ENCODE data around the gene FILIP1. TPM values are rescaled to one million over a fixed set of nuclear protein-coding genes. Genes with fewer than 3 reads are reported as not detected.

FILIP1 gene
- polyA plus RNA-seq, 3 donors, result not detected

DNA sequence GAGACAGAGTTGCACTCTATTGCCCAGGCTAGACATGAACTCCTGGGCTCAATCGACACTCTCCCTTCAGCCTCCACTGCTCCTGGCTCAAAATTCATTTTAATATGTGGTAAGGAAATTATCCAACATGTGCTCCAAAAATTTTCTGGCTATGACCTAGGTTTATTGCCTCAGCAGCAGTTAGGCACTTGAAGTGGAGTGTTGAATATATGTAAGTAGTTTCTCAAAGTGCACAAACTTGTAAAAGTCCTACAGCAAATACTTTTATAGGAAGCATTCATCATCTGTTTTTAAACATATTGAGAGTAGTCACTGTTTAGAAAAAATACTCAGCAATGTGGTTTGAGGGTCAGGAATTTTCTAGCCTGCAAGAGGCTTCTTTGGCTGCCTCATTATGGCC, 13.2 kb downstream of the FILIP1 start:
- Mint-ChIP-seq H3K4me3 (no peak overlapping the region), H3K27ac (no peak overlapping the region), H3K27me3 (ENCODE audit: low read depth in 3 of 3) (peaks cover 0 to 5% (median 1%) of the 10 kb centered on the region in 3 donors), H3K4me1 (no peaks in the 10 kb centered on the region), H3K36me3 (no peaks in the 10 kb centered on the region), H3K9me3 (peaks cover 0 to 3% (median 0%) of the 10 kb centered on the region in 7 donors)
- no peaks in the 10 kb centered on the region for H3K4me1 ChIP-seq (ENCODE audit: control insufficient read depth in 1 of 2, insufficient read depth in 2 of 2, low read length in 2 of 2)
- no peak overlapping the region for H3K9ac ChIP-seq (ENCODE audit: insufficient read depth, low read length, poor library complexity, severe bottlenecking)
- no peak overlapping the region for H3K4me2 ChIP-seq (replicated peaks; ENCODE audit: extremely low read depth, low read length, poor library complexity, severe bottlenecking)
- intact Hi-C loops (cut with micrococcal nuclease), result no loop called here
- no peaks in the 10 kb centered on the region for H3K36me3 ChIP-seq (replicated peaks in 1 of 2; ENCODE audit: control insufficient read depth in 1 of 2, insufficient read depth in 2 of 2, low read length in 2 of 2)
- H3K27ac ChIP-seq (ENCODE audit: low read depth in 1 of 2, low read length in 2 of 2), result no peak overlapping the region
- no peak overlapping the region for H2AFZ ChIP-seq (ENCODE audit: insufficient read depth, low read depth, low read length, poor library complexity, severe bottlenecking)
- no peaks in the 10 kb centered on the region for H3K79me2 ChIP-seq (ENCODE audit: insufficient read depth, low read length)
- no peak overlapping the region for H3K4me3 ChIP-seq (replicated peaks in 1 of 3; ENCODE audit: low read depth in 2 of 3, low read length in 3 of 3)
- H3K27me3 ChIP-seq (ENCODE audit: control insufficient read depth in 2 of 2, insufficient read depth in 2 of 2, low read length in 2 of 2), result no peaks in the 10 kb centered on the region
- TF ChIP-seq, protein P1, sequence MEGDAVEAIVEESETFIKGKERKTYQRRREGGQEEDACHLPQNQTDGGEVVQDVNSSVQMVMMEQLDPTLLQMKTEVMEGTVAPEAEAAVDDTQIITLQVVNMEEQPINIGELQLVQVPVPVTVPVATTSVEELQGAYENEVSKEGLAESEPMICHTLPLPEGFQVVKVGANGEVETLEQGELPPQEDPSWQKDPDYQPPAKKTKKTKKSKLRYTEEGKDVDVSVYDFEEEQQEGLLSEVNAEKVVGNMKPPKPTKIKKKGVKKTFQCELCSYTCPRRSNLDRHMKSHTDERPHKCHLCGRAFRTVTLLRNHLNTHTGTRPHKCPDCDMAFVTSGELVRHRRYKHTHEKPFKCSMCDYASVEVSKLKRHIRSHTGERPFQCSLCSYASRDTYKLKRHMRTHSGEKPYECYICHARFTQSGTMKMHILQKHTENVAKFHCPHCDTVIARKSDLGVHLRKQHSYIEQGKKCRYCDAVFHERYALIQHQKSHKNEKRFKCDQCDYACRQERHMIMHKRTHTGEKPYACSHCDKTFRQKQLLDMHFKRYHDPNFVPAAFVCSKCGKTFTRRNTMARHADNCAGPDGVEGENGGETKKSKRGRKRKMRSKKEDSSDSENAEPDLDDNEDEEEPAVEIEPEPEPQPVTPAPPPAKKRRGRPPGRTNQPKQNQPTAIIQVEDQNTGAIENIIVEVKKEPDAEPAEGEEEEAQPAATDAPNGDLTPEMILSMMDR (IDR thresholded peaks at IDR 0.05), result no peak
- H4K20me1 ChIP-seq (ENCODE audit: insufficient read depth, low read length), result no peaks in the 10 kb centered on the region
- no CpG with 5 or more reads among the region's 1 CpG for WGBS (ENCODE audit: insufficient coverage)
- H3K9me3 ChIP-seq (replicated peaks in 1 of 2; ENCODE audit: control insufficient read depth in 1 of 2, insufficient read depth in 1 of 2, low read length in 2 of 2), result no peaks in the 10 kb centered on the region
- DNase-seq, result no peak

DNA sequence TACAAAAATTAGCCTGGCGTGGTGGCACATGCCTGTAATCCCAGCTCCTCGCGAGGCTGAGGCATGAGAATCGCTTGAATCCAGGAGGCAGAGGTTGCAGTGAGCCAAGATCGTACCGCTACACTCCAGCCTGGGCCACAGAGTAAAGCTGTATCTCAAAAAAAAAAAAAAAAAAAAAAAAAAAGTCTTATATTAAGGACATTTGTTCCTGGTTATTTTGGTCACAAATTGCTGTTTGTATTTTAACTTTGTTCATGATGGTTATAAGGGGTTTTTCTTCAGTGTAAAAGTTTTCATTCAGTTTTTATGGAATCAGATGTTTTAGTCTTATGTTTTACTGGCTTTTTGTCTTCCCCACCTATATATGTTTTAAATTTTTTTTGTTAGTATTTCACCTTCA, 13.9 kb downstream of the FILIP1 start:
- H3K9me3 ChIP-seq (replicated peaks in 1 of 2; ENCODE audit: control insufficient read depth in 1 of 2, insufficient read depth in 1 of 2, low read length in 2 of 2), result no peaks in the 10 kb centered on the region
- DNase-seq, result no peak
- peaks cover 0 to 3% (median 0%) of the 10 kb centered on the region in 7 donors for H3K9me3 Mint-ChIP-seq
- H3K36me3 ChIP-seq (replicated peaks in 1 of 2; ENCODE audit: control insufficient read depth in 1 of 2, insufficient read depth in 2 of 2, low read length in 2 of 2), result no peaks in the 10 kb centered on the region
- H3K79me2 ChIP-seq (ENCODE audit: insufficient read depth, low read length), result no peaks in the 10 kb centered on the region
- no peak overlapping the region for H2AFZ ChIP-seq (ENCODE audit: insufficient read depth, low read depth, low read length, poor library complexity, severe bottlenecking)
- no peaks in the 10 kb centered on the region for H3K27me3 ChIP-seq (ENCODE audit: control insufficient read depth in 2 of 2, insufficient read depth in 2 of 2, low read length in 2 of 2)
- intact Hi-C loops (cut with micrococcal nuclease), result no loop called here
- no peak overlapping the region for H3K4me2 ChIP-seq (replicated peaks; ENCODE audit: extremely low read depth, low read length, poor library complexity, severe bottlenecking)
- H3K4me1 ChIP-seq (ENCODE audit: control insufficient read depth in 1 of 2, insufficient read depth in 2 of 2, low read length in 2 of 2), result no peaks in the 10 kb centered on the region
- no peak overlapping the region for H3K4me3 ChIP-seq (replicated peaks in 1 of 3; ENCODE audit: low read depth in 2 of 3, low read length in 3 of 3)
- no peak overlapping the region for H3K27ac Mint-ChIP-seq
- WGBS (ENCODE audit: insufficient coverage), result no CpG with 5 or more reads among the region's 6 CpGs
- TF ChIP-seq, protein P1 (IDR thresholded peaks at IDR 0.05), result no peak
- no peak overlapping the region for H3K27ac ChIP-seq (ENCODE audit: low read depth in 1 of 2, low read length in 2 of 2)
- peaks cover 0 to 7% (median 2%) of the 10 kb centered on the region in 3 donors for H3K27me3 Mint-ChIP-seq (ENCODE audit: low read depth in 3 of 3)
- no peaks in the 10 kb centered on the region for H3K36me3 Mint-ChIP-seq
- H3K4me1 Mint-ChIP-seq, result no peaks in the 10 kb centered on the region
- no peak overlapping the region for H3K4me3 Mint-ChIP-seq
- H3K9ac ChIP-seq (ENCODE audit: insufficient read depth, low read length, poor library complexity, severe bottlenecking), result no peak overlapping the region
- H4K20me1 ChIP-seq (ENCODE audit: insufficient read depth, low read length), result no peaks in the 10 kb centered on the region
